ENCODE results near the gene APPL1. TPM values are rescaled to one million over a fixed set of nuclear protein-coding genes. Genes with fewer than 3 reads are reported as not detected.

Gene APPL1
- total RNA-seq, 2 donors from 2014 or later, result 25.8 to 34.9 TPM

DNA sequence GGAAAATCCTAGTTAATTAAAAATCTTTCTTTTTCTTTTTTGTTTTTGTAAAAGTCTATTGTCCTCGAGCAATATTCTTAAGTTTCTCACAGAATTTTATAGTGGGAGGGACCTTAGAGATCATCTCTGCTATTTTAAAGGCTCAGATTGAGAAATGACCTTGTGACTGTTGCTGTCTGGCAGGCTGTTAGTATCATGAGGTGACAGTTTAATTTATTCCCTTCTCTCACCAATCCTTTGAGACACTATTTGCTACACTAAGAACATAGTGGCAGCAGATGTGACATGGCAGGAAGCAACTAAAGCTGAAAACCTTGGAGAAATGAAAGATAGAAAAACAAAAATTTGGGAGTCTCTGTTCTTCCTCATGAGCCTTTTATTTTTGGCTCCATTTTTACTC, 24.9 kb downstream of the APPL1 start:
- H3K9ac ChIP-seq (ENCODE audit: low read depth in 2 of 2, low read length in 2 of 2), result no peak overlapping the region

DNA sequence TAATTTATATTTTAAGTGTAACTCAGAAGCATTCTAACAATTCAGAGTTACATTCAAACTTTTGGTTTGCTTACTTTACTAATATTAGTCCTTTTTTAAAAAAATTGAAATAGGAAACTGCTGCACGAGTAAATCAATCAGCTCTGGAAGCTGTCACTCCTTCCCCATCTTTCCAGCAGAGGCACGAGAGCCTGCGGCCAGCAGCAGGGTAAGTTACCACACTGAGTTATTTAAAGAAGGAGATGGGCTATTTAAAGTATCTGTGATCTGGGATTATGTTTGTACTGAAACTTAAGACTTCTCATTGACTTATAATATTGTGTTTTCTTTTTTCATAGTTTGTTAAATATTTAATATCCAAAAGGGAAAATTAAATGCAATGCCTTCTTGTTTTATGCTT, 29.3 kb downstream of the APPL1 start:
- no peaks in the 10 kb centered on the region for H3K4me1 ChIP-seq
- H3K9me3 ChIP-seq, result no peaks in the 10 kb centered on the region
- H3K27ac ChIP-seq, result no peak overlapping the region
- DNase-seq, result no peak
- H3K4me3 ChIP-seq, result no peak overlapping the region
- TF ChIP-seq, protein P1, sequence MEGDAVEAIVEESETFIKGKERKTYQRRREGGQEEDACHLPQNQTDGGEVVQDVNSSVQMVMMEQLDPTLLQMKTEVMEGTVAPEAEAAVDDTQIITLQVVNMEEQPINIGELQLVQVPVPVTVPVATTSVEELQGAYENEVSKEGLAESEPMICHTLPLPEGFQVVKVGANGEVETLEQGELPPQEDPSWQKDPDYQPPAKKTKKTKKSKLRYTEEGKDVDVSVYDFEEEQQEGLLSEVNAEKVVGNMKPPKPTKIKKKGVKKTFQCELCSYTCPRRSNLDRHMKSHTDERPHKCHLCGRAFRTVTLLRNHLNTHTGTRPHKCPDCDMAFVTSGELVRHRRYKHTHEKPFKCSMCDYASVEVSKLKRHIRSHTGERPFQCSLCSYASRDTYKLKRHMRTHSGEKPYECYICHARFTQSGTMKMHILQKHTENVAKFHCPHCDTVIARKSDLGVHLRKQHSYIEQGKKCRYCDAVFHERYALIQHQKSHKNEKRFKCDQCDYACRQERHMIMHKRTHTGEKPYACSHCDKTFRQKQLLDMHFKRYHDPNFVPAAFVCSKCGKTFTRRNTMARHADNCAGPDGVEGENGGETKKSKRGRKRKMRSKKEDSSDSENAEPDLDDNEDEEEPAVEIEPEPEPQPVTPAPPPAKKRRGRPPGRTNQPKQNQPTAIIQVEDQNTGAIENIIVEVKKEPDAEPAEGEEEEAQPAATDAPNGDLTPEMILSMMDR (IDR thresholded peaks at IDR 0.05), result no peak
- no peak overlapping the region for H3K9ac ChIP-seq (ENCODE audit: low read depth in 2 of 2, low read length in 2 of 2)
- no peaks in the 10 kb centered on the region for H3K36me3 ChIP-seq
- intact Hi-C loops (cut with DNase I), result no loop called here
- H3K27me3 ChIP-seq, result no peaks in the 10 kb centered on the region

More for the DNA sequence above, 24.9 kb downstream of the APPL1 start:
- DNase-seq, result no peak
- Histone ChIP-seq H3K9me3 (no peaks in the 10 kb centered on the region), H3K36me3 (no peaks in the 10 kb centered on the region), H3K27ac (no peak overlapping the region), H3K27me3 (no peaks in the 10 kb centered on the region), H3K4me1 (no peaks in the 10 kb centered on the region), H3K4me3 (no peak overlapping the region)
- intact Hi-C loops (cut with DNase I), result no loop called here
- TF ChIP-seq, protein P1 (IDR thresholded peaks at IDR 0.05), result no peak

DNA sequence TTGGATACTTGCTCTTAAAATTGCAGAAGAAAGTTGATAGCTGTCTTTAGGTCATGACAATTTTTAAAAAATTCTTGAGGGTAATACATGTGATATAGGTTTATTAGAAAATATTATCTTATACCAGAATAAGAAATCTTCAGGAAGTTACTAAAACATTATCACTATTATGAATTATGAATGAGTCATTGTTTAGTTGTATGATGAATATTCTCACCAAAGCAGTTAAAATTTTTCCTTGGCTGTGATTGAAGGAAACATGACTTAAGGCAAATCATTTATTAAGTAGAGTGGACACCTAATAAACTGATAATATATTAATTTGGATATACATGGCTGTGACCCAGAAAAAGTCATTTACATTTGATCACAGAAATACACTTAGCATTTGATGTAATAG, 30.1 kb downstream of the APPL1 start:
- Histone ChIP-seq H3K9ac (ENCODE audit: low read depth in 2 of 2, low read length in 2 of 2) (no peak overlapping the region), H3K4me3 (no peak overlapping the region), H3K27ac (no peak overlapping the region), H3K9me3 (no peaks in the 10 kb centered on the region), H3K36me3 (no peaks in the 10 kb centered on the region), H3K4me1 (no peaks in the 10 kb centered on the region), H3K27me3 (no peaks in the 10 kb centered on the region)
- intact Hi-C loops (cut with DNase I), result no loop called here
- TF ChIP-seq, protein P1 (IDR thresholded peaks at IDR 0.05), result no peak
- no peak for DNase-seq

DNA sequence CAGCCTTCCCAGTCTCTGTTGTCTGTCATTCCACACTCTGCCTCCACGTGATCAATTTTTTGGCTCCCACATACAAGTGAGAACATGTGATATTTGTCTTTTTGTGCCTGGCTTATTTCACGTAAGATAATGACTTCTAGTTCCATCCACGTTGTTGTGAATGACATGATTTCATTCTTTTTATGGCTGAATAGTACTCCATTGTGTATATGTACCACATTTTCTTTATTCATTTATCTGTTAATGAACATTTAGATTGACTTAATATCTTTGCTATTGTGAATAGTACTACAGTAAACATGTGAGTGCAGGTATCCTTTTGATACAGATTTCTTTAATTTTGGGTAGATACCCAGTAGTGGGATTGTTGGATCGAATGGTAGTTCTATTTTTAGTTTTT, 33.6 kb downstream of the APPL1 start:
- no peak overlapping the region for H3K9ac ChIP-seq (ENCODE audit: low read depth in 2 of 2, low read length in 2 of 2)
- no peaks in the 10 kb centered on the region for H3K36me3 ChIP-seq
- no peak for DNase-seq
- H3K4me3 ChIP-seq, result no peak overlapping the region
- no peak overlapping the region for H3K27ac ChIP-seq
- TF ChIP-seq, protein P1 (IDR thresholded peaks at IDR 0.05), result no peak
- H3K9me3 ChIP-seq, result no peaks in the 10 kb centered on the region
- intact Hi-C loops (cut with DNase I), result no loop called here
- no peaks in the 10 kb centered on the region for H3K4me1 ChIP-seq
- H3K27me3 ChIP-seq, result no peaks in the 10 kb centered on the region

DNA sequence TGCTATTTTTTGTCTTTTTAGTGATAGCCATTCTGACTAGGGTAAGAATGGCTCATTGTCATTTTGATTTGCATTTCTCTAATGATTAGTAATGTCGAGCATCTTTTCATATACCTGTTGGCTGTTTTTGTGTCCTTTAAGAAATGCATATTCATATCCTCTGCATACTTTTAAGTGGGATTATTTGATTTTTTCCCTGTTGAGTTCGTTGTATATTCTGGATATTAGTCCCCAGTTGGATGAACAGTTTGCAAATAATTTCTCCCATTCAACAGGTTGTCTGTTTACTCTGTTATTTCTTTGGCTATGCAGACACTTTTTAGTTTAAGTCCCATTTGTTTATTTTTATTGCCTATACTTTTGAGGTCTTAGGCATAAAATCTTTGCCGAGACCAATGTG, 34.4 kb downstream of the APPL1 start:
- Histone ChIP-seq H3K4me3 (no peak overlapping the region), H3K9ac (ENCODE audit: low read depth in 2 of 2, low read length in 2 of 2) (no peak overlapping the region), H3K36me3 (no peaks in the 10 kb centered on the region), H3K27ac (no peak overlapping the region), H3K27me3 (no peaks in the 10 kb centered on the region), H3K9me3 (no peaks in the 10 kb centered on the region), H3K4me1 (no peaks in the 10 kb centered on the region)
- intact Hi-C loops (cut with DNase I), result no loop called here
- TF ChIP-seq, protein P1 (IDR thresholded peaks at IDR 0.05), result no peak
- DNase-seq, result no peak

DNA sequence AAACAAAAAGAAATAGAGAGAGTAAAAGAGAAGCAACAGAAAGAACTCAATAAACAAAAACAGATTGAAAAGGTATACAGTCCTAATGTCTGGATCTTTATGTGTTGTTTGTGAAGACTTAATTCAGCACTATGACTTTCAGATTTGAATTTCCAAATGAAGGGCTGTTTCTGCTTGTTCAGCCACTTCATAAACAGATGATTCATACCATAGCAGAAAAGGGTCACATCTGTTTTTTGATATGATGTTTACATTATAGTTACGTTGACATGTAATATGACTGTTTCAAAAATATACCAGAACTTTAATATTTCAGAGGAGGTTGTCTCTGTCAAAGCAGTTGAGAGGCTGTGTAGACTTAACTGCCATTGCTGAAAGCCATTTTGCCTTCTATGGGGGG, 40.9 kb downstream of the APPL1 start:
- Histone ChIP-seq H3K27me3 (no peaks in the 10 kb centered on the region), H3K4me3 (no peak overlapping the region), H3K9me3 (no peaks in the 10 kb centered on the region), H3K27ac (no peak overlapping the region), H3K9ac (ENCODE audit: low read depth in 2 of 2, low read length in 2 of 2) (no peak overlapping the region), H3K4me1 (no peaks in the 10 kb centered on the region), H3K36me3 (no peaks in the 10 kb centered on the region)
- DNase-seq, result no peak
- TF ChIP-seq, protein P1 (IDR thresholded peaks at IDR 0.05), result no peak
- intact Hi-C loops (cut with DNase I), result no loop called here

Measured in colonic mucosa (tissue), 4 donors.